Right renal cortex interstitium (tissue), 3 donors: Measurements from ENCODE around the gene HES7. TPM values are rescaled to one million over a fixed set of nuclear protein-coding genes. Genes with fewer than 3 reads are reported as not detected.
A peak's percentile ranks its signal among the peaks of the same experiment; 100 is the strongest.

Experiments used
- DNase-seq, 3 donors: peaks; one replicate each; pipeline ENCODE4 v3.0.0-alpha.2; 2013; ENCODE audit warnings: low read depth in 3 of 3, low spot score in 2 of 3
- polyA plus RNA-seq, 3 donors: library from polyadenylated mRNA; unstranded; fragments of 120-200 nt; gene quantifications; one replicate each; pipeline ENCODE4 v1.2.1, GENCODE V29; 2013; ENCODE audit not compliant: insufficient read length in 3 of 3

The HES7 gene
- polyA plus RNA-seq, 3 donors = not detected

DNA sequence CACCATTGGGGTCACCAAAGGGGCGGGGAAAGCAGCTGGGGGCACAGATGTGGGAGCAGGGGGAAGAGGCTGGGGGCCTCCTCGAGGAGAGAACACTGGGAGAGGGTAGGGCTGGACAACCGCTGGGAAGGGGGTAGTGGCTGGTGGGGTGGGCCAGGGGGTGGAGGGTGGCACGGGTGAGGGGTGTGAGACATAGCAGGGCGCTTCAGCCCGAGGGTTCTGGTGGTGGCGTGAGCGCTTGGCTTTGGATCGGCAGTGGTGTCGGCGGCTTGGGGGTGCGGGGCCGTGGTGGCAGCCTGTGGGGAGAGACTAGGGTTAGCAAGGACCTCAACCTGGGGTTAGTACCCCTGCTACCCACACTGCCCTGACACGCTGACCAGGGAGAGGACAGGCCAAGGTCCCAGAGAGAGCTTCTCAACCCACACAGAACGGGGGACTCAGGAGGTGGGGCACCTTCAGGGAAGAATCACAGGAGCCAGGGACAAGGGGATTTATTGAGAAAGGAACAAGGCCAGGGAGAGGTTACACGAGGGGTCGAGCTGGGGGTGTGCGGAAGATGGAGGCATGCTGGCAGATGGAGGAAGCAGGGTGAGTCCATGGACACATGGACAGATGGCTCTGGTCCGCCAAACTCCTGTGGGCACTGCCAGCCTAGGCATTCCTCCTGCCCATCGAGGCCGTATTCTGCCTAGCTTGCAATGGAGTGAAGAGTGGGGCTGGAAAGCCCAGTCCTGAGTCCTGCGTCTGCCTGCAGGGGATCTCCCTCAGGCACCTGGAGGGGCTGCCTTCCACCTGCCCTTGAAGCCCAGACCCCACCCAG, 19.9 kb upstream of the HES7 start:
- no peak for DNase-seq

DNA sequence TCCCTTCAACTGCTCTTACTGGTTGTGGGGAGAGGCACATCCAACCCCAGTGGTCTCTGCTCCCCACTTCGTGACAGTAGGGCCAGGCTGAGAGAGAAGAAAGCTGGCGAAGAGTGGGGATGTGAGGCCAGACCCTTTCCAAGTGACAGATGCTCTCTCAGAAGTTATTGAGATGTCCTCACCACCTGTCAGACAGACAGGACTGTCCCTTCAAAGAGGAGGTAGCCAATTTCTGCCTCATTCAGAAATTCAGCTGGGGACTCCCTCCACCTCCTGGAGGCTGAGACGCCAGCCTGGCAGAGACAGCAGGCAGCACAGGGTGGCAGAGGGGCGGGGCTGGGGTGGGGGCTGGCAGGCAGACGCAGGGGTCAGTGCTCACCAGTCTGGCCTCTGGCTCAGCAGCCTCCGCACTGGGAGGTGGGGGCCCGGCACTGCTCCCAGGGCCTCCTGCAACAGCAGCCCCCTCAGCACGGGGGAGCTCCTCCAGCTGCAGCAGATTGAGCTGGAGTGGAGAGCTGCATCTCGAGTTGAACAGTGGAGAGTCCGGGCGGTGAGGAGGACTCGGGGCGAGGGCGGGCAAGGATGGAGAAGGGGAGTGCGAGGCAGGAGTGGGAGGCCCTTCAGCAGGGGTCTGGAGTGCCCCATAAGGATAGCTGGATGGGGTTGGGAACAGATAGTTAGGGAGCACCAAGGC, 19.1 kb upstream of the HES7 start:
- DNase-seq = no peak

DNA sequence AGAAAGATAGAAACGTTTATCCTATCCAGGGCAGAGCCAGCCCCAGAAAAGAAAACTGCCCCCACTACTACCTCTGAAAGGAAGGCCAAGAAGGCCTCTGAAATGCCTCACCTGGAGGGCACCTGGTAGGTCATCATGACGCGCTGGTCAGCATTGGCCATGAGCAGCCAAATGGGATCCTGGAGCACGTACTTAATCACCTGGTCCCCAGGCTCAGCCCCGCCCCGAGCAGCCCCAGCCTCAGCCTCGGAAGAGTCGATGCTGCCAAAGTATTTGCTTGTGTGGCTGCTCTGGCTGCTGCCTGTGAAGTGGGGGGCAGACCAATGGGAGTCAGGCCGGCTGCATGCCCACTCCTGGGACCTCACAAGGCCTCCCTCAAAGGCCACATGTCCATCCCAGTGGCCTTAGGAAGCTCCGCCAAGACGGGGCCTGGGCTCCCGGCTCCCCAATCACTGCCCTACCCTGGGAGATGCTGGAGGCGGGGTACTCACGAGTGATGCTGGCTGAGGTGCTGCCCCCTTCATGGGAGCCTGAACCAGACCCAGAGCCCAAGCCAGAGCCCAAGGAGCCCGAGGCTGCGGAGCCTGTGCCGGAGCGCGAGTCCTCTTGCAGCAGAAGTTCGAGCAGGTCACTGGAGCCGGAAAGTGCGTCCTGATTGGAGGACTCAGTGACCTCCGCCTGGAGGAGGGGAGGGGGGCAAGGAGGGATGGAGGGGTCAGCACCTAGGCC, 18.4 kb upstream of the HES7 start:
- no peak for DNase-seq

- DNase-seq = no peak
Measured at GRCh38 chr17:8141741-8142140, 17.8 kb upstream of the HES7 start.

DNA sequence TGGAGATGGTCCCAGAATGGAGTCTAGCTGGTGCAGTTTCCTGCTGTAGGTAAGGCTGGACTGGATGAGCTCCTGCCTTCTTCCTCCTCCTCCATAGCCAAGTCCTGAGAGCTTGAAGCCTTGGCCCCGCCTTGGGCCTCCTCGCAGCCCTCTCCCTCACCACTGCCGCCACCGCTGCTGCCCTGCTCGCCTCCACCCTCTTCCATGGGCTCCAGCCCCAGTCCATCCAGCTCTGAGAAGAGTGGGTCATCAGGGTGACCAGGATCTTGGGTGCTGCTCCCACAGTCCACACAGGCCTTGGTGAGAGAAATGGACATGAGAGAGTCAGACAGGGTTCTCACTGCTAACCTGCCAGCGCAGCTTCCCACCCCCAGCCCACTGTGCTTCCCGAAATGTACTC, 17.1 kb upstream of the HES7 start:
- DNase-seq = no peak

DNA sequence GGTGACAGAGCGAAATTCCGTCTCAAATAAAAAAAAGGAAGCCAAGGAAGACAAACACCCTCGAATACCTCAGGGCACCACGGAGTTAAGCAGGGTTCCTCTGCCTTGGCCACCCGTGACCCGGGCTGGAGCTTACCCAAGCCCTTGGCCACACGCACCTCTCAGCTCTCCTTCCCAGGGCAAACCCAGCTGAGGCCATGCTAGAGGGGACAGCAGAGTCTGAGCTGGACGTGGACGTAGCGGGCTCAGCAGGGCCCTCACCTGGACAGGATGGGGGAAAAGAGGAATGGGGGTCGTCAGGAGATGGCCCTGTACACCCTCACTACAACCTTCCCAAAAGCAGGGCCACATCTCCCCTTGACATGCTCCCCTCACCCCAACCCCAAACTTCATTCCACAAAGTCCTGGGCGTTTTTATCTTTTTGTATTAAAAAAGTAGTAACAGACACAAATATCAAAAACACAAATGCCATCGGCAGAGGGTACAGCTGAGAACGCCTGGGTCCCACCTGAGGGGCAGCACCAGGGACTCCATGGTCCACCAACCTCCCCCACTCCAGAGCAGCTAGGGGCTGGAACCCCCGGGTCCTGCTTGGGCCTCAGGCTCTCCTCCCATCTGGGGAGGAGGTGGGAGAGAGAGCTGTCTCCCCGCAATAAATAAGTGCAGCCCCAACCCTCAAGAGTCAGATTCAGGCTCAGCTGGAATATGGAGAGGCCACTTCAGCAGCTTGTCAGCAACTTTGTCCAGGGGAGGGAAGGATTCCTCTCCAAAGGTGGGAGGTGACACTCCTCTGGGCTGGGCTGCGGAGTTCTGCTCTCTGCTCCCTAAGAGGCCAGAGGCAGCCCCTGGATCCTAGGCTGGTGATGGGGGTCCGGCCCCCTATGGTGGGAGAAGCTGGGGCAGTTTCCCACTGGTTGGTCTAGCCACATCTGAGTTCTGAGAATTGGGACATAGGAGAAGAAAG, 16.4 kb upstream of the HES7 start:
- DNase-seq = no peak

DNA sequence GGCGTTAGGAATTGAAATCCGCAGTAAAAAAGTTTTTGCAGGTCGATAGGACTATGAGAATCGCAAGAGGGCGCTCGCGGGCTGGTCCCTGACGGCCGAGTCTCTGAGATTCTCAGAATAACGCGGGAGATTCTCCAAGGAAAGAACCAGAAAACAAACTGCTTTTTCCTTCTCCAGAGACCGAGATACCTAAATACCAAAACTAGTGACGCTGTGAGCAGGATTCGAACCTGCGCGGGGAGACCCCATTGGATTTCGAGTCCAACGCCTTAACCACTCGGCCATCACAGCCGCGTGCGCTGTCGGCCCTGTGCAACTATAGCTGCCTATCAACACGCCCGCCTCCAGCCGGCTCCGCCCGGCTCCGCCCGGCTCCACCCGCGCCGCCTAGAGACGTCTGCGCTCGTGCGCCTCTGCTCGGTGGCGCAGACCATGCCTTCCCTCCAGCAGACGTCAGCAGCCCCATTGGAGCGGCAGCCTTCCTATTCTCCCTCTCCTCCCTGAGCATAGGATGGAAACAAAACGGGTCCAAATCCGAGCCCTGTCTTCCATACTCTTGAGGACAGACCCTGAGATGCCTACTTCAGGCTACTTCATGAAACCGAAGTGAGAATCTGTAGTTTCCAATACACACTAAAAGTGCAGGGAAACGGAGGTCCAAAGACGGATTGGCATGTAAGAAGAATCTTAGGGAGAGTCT, 14.9 kb upstream of the HES7 start:
- peak in 2 of 3 donors; percentile 94 for DNase-seq

- no peak for DNase-seq
Measured at GRCh38 chr17:8138374-8138671, 14.4 kb upstream of the HES7 start.

- no peak for DNase-seq
Measured at GRCh38 chr17:8137645-8138373, 13.9 kb upstream of the HES7 start.

- no peak for DNase-seq
Measured at GRCh38 chr17:8133941-8134340, 10.0 kb upstream of the HES7 start.

GRCh38 chr17:8133399-8133798, 9.5 kb upstream of the HES7 start:
- no peak for DNase-seq

DNA sequence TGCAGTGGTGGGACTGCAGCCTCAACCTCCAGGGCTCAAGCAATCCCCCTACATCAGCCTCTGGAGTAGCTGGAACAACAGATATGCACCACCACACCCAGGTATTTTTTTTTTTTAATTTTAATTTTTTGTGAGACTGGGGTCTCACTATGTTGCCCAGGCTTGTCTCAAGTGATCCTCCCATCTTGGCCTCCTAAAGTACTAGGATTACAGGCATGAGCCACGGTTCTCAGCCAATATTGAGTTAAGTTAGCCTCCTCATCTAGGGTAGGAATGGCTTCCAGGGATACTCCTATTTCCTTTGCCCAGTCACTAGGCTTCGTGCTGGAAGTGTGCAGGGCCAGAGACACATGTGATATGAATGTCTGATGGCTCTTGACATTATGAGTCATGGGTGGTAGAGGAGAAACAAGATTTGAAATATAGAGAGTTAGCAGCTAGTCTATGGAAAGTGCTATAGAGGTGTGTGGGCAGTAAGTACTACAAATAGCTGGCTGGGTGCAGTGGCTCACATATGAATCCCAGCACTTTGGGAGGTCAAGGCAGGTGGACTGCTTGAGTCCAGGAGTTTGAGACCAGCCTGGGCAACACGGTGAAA, 8.0 kb upstream of the HES7 start:
- no peak for DNase-seq

GRCh38 chr17:8128125-8128784, 4.3 kb upstream of the HES7 start:
- DNase-seq = no peak

DNA sequence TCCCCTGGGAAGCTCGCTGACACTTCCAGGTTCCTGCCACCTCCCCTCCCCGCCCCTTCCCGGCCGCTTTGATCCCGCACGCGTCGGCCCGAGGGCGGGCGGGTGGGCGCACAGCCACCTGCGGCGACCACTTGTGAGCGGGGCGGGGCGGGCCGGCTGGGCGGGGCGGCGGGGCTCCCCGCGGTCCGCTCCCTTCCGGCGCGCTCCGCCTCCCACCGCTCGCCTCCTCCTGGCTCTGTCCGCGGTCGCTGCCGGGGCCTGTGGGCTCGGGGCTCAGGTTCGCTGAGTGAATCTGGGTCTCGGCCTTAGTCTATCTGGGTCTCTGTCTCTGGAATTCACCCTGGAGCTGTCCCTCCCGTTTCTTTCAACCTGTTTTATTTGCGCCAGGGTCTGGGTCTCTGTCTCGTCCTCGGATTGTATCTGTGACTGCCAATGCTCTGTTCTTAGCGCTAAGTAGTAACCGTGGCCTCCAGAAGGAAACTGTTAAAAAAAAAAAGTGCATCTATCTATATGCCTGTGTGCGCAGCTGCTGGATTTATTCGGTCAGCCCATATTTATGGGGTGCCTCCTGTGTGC, 2.7 kb upstream of the HES7 start:
- no peak for DNase-seq

DNA sequence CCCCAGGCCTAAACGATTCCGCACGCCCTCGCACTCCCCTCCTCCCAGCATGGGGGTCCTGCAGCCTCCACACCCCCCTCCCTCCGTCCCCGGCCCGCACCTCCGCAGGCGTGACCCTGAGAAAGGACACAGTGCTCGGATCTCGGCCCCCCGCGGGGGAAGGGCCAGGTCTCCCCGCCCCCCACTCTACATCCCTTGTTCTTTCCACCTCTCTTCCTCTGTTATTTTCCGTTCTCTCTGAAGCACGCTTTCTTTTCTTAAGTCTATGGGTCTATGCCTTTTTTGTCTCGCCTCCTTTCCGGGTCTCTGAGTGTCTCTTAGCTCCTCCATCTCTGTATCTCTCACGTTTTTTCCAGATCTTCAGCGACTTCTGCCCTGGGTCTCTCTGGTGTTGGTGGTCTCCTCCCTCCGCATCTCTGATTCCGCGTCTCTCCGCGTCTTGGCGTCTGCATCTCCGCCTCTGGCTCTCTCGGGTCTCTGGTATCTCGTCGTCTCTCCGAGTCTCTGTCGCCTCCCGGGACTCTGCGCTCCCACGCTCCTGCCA, 2.1 kb upstream of the HES7 start:
- DNase-seq = no peak

- no peak for DNase-seq
Measured at GRCh38 chr17:8125154-8125946, 1.4 kb upstream of the HES7 start.
